Measurements from ENCODE around the gene MRTFA.

MRTFA gene

GRCh38 chr22:40648386-40648785 is 11.9 kb upstream of the MRTFA start:
- DNase-seq (ENCODE audit: insufficient read length, low spot score) (no peak), FAIRE-seq (no peak)
- no peak for TF ChIP-seq PAX5 (IDR thresholded peaks at IDR 0.05; ENCODE audit: insufficient read depth, low read length, severe bottlenecking)
- no peak for TF ChIP-seq SPI1 (IDR thresholded peaks at IDR 0.05; ENCODE audit: low read depth, low read length)
- no peak for TF ChIP-seq POLR2AphosphoS5 (IDR thresholded peaks at IDR 0.05; ENCODE audit: low read depth, low read length)
- TF ChIP-seq TAF1 (IDR thresholded peaks at IDR 0.05; ENCODE audit: low read depth, low read length), result no peak

- TF ChIP-seq POLR2A (IDR thresholded peaks at IDR 0.05; ENCODE audit: low read depth, low read length) (no peak), SPI1 (IDR thresholded peaks at IDR 0.05; ENCODE audit: low read depth, low read length) (no peak), POLR2AphosphoS5 (IDR thresholded peaks at IDR 0.05; ENCODE audit: low read depth, low read length) (no peak), POU2F2 (IDR thresholded peaks at IDR 0.05; ENCODE audit: low read depth, low read length) (no peak), PAX5 (IDR thresholded peaks at IDR 0.05; ENCODE audit: insufficient read depth, low read length, severe bottlenecking) (no peak), TAF1 (IDR thresholded peaks at IDR 0.05; ENCODE audit: low read depth, low read length) (no peak)
- no peak for FAIRE-seq
Observed at GRCh38 chr22:40645579-40646197, 9.2 kb upstream of the MRTFA start.

GRCh38 chr22:40642316-40642715 is 5.8 kb upstream of the MRTFA start:
- TF ChIP-seq POLR2A (IDR thresholded peaks at IDR 0.05; ENCODE audit: low read depth, low read length), result no peak
- no peak for TF ChIP-seq POLR2AphosphoS5 (IDR thresholded peaks at IDR 0.05; ENCODE audit: low read depth, low read length)
- no peak for TF ChIP-seq POU2F2 (IDR thresholded peaks at IDR 0.05; ENCODE audit: low read depth, low read length)
- no peak for TF ChIP-seq PAX5 (IDR thresholded peaks at IDR 0.05; ENCODE audit: insufficient read depth, low read length, severe bottlenecking)
- no peak for TF ChIP-seq TAF1 (IDR thresholded peaks at IDR 0.05; ENCODE audit: low read depth, low read length)
- DNase-seq (ENCODE audit: insufficient read length, low spot score) (no peak), FAIRE-seq (no peak)

More at GRCh38 chr22:40645579-40646197, 9.2 kb upstream of the MRTFA start:
- DNase-seq (ENCODE audit: insufficient read length, low spot score), result no peak

- FAIRE-seq, result no peak
- no peak for DNase-seq (ENCODE audit: insufficient read length, low spot score)
- TF ChIP-seq SPI1 (IDR thresholded peaks at IDR 0.05; ENCODE audit: low read depth, low read length), result no peak
- TF ChIP-seq POLR2A (IDR thresholded peaks at IDR 0.05; ENCODE audit: low read depth, low read length), result no peak
- no peak for TF ChIP-seq TAF1 (IDR thresholded peaks at IDR 0.05; ENCODE audit: low read depth, low read length)
- TF ChIP-seq POLR2AphosphoS5 (IDR thresholded peaks at IDR 0.05; ENCODE audit: low read depth, low read length), result no peak
- no peak for TF ChIP-seq PAX5 (IDR thresholded peaks at IDR 0.05; ENCODE audit: insufficient read depth, low read length, severe bottlenecking)
- no peak for TF ChIP-seq POU2F2 (IDR thresholded peaks at IDR 0.05; ENCODE audit: low read depth, low read length)
Observed at GRCh38 chr22:40641269-40641668, 4.8 kb upstream of the MRTFA start.

GRCh38 chr22:40638261-40638660 is 1.7 kb upstream of the MRTFA start:
- FAIRE-seq (no peak), DNase-seq (ENCODE audit: insufficient read length, low spot score) (no peak)
- TF ChIP-seq PAX5 (IDR thresholded peaks at IDR 0.05; ENCODE audit: insufficient read depth, low read length, severe bottlenecking) (no peak), POLR2AphosphoS5 (IDR thresholded peaks at IDR 0.05; ENCODE audit: low read depth, low read length) (no peak), SPI1 (IDR thresholded peaks at IDR 0.05; ENCODE audit: low read depth, low read length) (no peak), TAF1 (IDR thresholded peaks at IDR 0.05; ENCODE audit: low read depth, low read length) (no peak), POLR2A (IDR thresholded peaks at IDR 0.05; ENCODE audit: low read depth, low read length) (no peak), POU2F2 (IDR thresholded peaks at IDR 0.05; ENCODE audit: low read depth, low read length) (no peak)

- peak; percentile 76 for FAIRE-seq
- TF ChIP-seq TAF1 (IDR thresholded peaks at IDR 0.05; ENCODE audit: low read depth, low read length), result 0 out of 2 replicates have a peak, but pooled peaks have one; percentile 3
- TF ChIP-seq SPI1 (IDR thresholded peaks at IDR 0.05; ENCODE audit: low read depth, low read length), result no peak
- no peak for DNase-seq (ENCODE audit: insufficient read length, low spot score)
Observed at GRCh38 chr22:40637183-40638150, 948 bp upstream of the MRTFA start.

GRCh38 chr22:40635940-40636379 is 559 bp downstream of the MRTFA start:
- DNase-seq (ENCODE audit: insufficient read length, low spot score) (no peak), FAIRE-seq (no peak)
- TF ChIP-seq POU2F2 (IDR thresholded peaks at IDR 0.05; ENCODE audit: low read depth, low read length), result no peak
- TF ChIP-seq PAX5 (IDR thresholded peaks at IDR 0.05; ENCODE audit: insufficient read depth, low read length, severe bottlenecking), result no peak
- no peak for TF ChIP-seq POLR2A (IDR thresholded peaks at IDR 0.05; ENCODE audit: low read depth, low read length)
- no peak for TF ChIP-seq TAF1 (IDR thresholded peaks at IDR 0.05; ENCODE audit: low read depth, low read length)
- no peak for TF ChIP-seq POLR2AphosphoS5 (IDR thresholded peaks at IDR 0.05; ENCODE audit: low read depth, low read length)
- no peak for TF ChIP-seq SPI1 (IDR thresholded peaks at IDR 0.05; ENCODE audit: low read depth, low read length)

GRCh38 chr22:40635043-40635939 is 1.2 kb downstream of the MRTFA start:
- TF ChIP-seq POLR2A (IDR thresholded peaks at IDR 0.05; ENCODE audit: low read depth, low read length) (no peak), SPI1 (IDR thresholded peaks at IDR 0.05; ENCODE audit: low read depth, low read length) (no peak), POLR2AphosphoS5 (IDR thresholded peaks at IDR 0.05; ENCODE audit: low read depth, low read length) (no peak), TAF1 (IDR thresholded peaks at IDR 0.05; ENCODE audit: low read depth, low read length) (no peak), POU2F2 (IDR thresholded peaks at IDR 0.05; ENCODE audit: low read depth, low read length) (no peak), PAX5 (IDR thresholded peaks at IDR 0.05; ENCODE audit: insufficient read depth, low read length, severe bottlenecking) (no peak)
- DNase-seq (ENCODE audit: insufficient read length, low spot score), result no peak
- peak; percentile 48 for FAIRE-seq
